Activated T-helper 1 cell treated with anti-CD3 and anti-CD28 coated beads, Interleukin-2, amount 50 U/mL, for 16 hours (primary cell): ENCODE results near the gene CCDC120.

Source experiments
- DNase-seq, 2 donors: peaks; one replicate each; pipeline ENCODE4 v3.0.0-alpha.2; 2020; ENCODE audit warnings: low read depth in 1 of 2, low spot score in 1 of 2

The CCDC120 gene

GRCh38 chrX:49058794-49059193 lies at the start of gene CCDC120:
Gene CCDC120 (plus strand): TSS chrX:49058999. CDS start chrX:49062042, 3,043 bp downstream.
- no peak for DNase-seq

DNA sequence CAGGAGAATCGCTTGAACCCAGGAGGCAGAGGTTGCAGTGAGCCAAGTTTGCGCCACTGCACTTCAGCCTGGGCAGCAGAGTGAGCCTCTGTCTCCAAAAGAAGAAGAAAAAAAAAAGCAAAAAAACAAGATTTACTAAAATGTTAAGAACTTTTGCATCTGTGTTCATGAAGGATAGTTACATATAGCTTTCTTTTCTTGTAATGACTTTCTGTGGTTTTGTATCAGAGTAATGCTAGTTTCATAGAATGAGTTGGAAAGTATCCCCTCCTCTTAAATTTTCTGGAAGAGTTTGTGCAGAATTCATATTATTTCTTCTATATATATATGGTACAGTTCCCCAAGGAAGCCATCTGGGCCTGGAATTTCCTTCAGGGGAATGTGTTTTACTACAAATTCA lies 39.7 kb upstream of the CCDC120 start:
- DNase-seq, result no peak

DNA sequence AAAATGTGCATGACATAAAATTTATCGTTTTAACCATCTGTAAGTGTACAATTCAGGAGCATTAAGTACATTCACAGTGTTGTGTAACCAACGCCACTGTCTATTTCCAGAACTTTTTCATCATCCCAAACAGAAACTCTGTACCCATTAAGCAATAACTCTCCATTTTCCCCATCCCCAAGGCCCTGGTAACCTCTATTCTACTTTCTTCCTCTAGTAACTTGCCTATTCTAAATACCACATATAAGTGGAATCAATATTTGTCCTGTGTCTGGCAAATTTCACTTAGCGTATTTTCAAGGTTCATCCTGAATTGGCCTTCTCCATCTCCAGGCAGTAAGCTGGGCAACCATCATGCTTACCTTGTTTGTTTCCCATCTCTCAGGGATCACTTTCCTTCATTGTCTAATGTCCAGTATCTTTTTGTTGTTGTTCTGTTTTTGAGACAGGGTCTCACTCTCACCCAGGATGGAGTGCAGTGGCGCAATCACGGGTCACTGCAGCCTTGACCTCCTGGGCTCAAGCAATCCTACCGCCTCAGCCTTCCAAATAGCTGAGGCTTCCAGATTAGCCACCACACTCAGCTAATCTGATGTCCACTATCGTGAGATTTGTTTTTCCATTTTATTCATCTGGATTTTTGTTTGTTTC lies 39.1 kb upstream of the CCDC120 start:
- no peak for DNase-seq

- no peak for DNase-seq
These were observed 28.9 kb upstream of the CCDC120 start for GRCh38 chrX:49029876-49030275.

DNA sequence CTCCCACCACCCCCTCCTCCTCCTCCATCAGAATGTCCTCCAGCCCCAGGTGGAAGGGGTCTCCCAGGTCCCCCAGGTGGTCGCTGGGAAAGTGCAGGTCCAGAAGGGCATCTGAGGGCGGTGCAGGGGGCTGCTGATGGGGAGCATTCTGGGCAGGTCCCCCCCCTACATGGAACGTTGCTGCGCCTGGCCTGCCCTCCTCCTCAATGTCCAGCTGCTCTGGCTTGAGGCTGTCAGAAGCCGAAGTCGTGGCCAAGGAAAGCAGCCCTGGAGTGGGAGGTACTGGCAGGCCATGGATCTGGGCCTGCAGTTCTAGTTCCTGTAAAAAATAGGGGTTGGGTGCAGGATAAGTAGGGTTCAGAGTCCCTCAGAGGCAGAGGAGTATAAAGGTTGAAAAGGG lies 28.5 kb upstream of the CCDC120 start:
- DNase-seq, result no peak

GRCh38 chrX:49037883-49038475 lies 20.8 kb upstream of the CCDC120 start:
- no peak for DNase-seq

DNA sequence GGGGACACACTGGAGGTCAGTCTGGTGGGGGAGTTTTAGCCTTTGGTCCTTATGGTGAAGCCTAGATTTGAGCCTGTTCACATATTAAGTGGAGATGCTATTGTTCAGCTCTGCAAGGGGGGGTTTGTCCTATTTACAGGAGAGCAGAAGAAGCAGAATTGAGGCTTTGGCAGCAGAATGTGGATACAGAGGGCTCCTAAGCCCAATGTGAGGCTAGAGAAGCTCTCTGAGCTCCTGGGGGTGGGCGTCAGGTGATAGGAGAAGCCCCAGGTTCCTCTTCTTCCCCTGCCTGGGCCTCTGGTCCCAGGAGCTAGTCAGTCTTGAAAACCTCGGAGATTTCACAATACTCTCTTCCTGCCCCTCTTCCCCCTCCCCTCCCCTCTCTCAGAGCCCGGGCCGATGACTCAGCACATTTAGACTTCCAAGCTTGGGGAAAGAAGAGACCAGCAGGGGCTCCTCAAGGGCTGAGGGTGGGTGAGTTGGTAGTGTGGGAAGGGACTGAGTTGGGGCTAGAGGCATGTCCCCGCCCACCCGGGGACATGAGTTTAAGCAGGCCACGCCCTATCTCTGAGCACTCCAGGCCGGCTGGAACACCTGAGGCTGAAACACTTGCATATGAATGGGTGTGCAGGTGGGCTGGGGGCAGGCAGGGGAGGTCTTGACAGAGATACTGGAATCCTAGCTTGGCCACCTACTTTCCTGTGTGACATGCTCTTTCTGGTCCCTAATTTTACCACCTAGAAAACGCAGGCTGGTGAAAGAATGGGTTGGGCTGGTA lies 19.0 kb upstream of the CCDC120 start:
- DNase-seq, result peak in 1 of 2 donors; percentile 15

- no peak for DNase-seq
These were observed 18.3 kb upstream of the CCDC120 start for GRCh38 chrX:49040376-49040955.

GRCh38 chrX:49041744-49042580 lies 16.8 kb upstream of the CCDC120 start:
- no peak for DNase-seq

DNA sequence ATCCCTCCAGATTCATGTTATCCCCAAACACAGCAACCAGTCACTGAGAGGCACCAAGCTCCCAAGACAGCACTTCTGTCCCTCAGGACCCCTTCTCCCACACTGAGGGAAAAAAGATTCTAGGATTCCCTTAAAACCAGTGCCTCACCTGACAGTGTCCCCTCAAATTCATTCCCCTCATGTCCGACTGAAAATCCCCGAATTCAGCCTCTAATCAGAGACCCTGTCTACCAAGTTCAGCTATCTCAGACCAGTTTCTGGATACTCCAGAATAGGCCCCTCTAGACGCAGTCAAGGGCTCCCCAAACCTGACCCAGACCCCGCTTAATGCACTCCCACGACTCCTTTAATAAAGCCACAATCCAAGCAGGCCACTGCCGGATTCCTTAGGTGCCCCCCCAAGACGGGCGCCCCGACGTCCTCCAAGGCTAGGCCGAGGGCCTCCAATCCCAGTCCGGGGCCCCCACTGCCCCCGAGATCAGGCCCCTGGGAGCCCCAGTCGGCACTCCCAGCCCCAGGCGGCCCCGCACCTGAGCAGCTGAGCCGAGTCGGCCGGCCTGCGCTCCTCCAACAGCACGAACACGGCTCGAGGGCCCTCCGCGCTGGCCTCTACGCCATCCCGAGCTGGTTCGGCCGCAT lies 16.1 kb upstream of the CCDC120 start:
- no peak for DNase-seq

GRCh38 chrX:49043220-49043986 lies 15.4 kb upstream of the CCDC120 start, which contains the start of gene TFE3:
Gene TFE3 (minus strand): TSS chrX:49043357. CDS start chrX:49043226, 131 bp downstream.
- DNase-seq, result peak; percentile 82 to 88

DNA sequence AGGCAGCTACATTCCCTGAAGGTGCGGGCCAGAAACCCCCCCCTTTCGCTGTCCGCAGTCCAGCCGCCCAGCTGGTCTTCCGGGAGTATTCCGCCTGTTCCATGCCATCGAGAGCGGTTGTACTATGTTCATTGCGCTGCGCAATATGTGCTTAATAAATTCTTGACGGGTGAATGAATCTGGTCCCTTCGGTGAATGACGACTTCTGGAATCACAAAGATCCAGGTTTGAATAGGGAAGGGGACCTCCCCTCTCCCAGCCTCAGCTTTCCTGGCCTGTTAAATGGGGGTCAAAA lies 14.9 kb upstream of the CCDC120 start:
- no peak for DNase-seq

- DNase-seq, result peak; percentile 12 to 43
These were observed 5.4 kb upstream of the CCDC120 start for GRCh38 chrX:49053223-49054072.

DNA sequence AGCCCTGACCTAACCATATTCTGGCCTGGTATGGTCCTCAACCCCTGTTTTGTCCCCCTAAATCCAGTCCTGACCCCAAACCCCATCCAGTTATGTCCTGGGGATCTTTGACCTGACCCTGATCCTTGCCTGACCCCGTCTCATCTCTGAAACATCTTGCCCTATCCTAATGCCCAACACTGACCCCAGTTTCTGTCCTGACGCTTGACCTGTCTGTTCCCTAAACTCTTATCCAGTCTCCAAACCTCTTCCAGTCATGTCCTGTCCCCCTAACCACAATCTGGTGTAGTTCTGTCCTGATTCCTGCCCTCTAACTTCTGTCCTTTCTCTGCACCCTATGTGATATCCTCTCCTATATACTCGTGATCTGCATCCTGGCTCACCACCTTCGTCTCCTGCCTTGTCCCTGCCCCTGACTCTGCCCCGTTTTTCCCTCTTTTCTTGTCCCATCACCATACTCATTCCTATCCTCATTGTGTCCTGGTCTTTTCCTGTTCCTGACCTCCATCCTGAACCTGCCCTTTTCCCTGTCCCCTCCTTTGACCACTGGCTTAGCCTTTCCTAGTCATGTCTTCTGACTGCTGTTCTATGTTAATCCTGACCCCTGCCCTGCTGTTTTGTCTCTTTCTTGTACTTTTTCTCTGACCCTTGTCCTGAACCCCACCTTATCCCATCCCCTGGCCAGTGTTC lies 4.6 kb upstream of the CCDC120 start:
- DNase-seq, result no peak

DNA sequence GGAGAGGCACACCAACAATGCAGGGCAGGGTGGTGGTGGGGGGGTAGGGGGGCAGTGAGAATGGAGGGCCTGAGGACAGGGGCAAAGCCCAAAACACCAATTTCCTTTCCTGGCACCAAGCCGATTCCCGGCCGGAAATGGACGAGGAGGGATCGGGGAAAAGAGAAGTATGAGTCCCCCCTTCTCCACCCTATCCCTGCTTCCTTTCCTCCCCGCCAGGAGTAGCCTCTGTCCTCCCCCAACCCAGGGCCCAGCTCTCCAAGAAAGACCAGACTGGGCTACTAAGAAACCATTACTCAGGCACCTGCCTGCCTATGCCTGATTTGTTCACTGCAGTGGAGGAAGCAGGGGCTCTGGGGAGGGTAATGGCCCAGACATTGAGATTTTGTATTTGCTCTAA lies 402 bp downstream of the CCDC120 start:
- DNase-seq, result no peak

DNA sequence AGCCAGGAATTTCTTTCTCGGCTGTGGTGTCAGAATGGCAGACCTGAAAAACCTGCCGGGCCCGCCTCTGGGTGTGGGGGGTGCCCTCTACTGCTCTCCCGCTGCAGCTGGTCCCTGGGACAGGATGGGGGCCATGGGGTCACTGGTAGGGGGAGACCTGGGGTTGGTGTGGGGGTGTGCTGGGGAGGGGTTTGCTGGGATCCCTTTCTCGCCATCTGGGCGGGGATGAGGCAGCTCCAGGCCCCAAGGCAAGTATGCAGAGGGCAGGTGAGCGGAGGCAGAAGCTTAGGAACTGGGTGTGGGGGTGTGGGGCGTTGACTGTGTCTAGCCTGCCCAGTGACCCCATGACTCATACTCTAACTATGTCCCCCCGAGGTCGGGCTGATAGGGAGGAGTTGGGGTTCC lies 884 bp downstream of the CCDC120 start:
- DNase-seq, result no peak

DNA sequence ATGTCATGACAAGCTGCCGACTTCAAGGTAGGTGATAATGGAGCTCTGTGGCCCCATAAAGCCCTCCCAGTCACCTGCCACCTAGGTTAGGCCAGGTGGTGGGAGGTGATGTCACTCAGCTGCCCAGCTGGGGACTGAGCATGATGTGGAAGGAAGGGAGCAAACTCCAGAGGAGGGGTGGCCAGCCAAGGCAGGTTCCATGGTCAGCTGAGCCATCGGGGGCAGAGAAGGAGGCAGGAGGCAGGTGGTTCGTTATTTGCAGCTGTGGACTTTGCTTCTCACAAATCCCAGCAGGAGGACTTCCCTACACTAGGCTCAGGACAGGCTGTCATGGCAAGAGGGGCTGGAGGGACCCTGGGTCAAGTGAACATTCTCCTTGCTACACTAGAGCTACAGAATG lies 2.1 kb downstream of the CCDC120 start:
- no peak for DNase-seq

DNA sequence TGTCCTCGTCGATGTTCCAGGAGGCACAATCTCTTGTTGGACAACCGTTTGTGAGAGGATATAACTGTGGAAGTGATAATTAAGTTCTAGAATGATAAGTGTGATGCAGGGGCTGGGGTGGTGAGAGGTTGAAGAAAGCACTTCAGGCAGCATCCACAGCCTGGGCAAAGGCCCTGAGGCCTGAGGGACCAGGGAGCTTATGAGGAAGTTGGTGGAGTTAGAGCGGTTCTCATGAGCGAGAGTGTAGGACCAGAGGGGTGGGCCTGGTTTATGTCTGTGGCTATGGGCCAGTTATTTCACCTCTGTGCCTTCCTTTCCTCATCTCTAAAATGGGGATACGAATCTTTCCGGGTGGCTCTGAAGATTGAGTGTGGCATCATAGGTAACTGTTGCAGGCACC lies 2.7 kb downstream of the CCDC120 start:
- no peak for DNase-seq
